GM23338 (cell line): ENCODE results near the gene SLC15A4. TPM values are rescaled to one million over a fixed set of nuclear protein-coding genes. Genes with fewer than 3 reads are reported as not detected.

Experiments
- ATAC-seq: fragments of 200-7000 bp; cut with Tn5 transposase; 3 replicates; pipeline ENCODE4 v1.9.1; 2020
- DNase-seq: peaks from one replicate; pipeline ENCODE4 v3.0.0-alpha.2; 2015; ENCODE audit warnings: low spot score
- H2AFZ ChIP-seq: fragments of 200-600 bp; sonication (generic); 2 replicates; pipeline ENCODE4 v1.8.0; 2016; ENCODE audit warnings: antibody characterized with exemption, mild to moderate bottlenecking, moderate library complexity
- H3F3A ChIP-seq: fragments of 200-600 bp; sonication (generic); replicated peaks from 2 replicates; pipeline ENCODE4 v1.8.0; 2017; ENCODE audit warnings: antibody characterized with exemption, mixed run types, low read depth
- H3K27ac ChIP-seq: fragments of 200-600 bp; sonication (generic); 2 replicates; pipeline ENCODE4 v1.6.1; 2016; ENCODE audit warnings: low read depth
- H3K27me3 ChIP-seq: fragments of 200-600 bp; sonication (generic); 2 replicates; pipeline ENCODE4 v1.8.0; 2016; ENCODE audit warnings: mild to moderate bottlenecking, mixed run types, moderate library complexity; ENCODE audit not compliant: insufficient read depth
- H3K36me3 ChIP-seq: fragments of 200-600 bp; sonication (generic); 2 replicates; pipeline ENCODE4 v1.8.0; 2016; ENCODE audit warnings: mild to moderate bottlenecking; ENCODE audit not compliant: insufficient read depth
- H3K4me1 ChIP-seq: fragments of 200-600 bp; sonication (generic); 2 replicates; pipeline ENCODE4 v1.8.0; 2016; ENCODE audit warnings: mild to moderate bottlenecking, moderate library complexity; ENCODE audit not compliant: insufficient read depth
- H3K4me2 ChIP-seq: fragments of 200-600 bp; sonication (generic); 2 replicates; pipeline ENCODE4 v1.7.1; 2017; ENCODE audit warnings: mixed run types
- H3K4me3 ChIP-seq: fragments of 200-600 bp; sonication (generic); 2 replicates; pipeline ENCODE4 v1.6.1; 2016; ENCODE audit warnings: mixed run types
- H3K79me2 ChIP-seq: fragments of 200-600 bp; sonication (generic); replicated peaks from 2 replicates; pipeline ENCODE4 v1.8.0; 2017; ENCODE audit warnings: mild to moderate bottlenecking; ENCODE audit not compliant: insufficient read depth
- H3K9me2 ChIP-seq: fragments of 200-600 bp; sonication (generic); 2 replicates; pipeline ENCODE4 v1.8.0; 2017; ENCODE audit not compliant: insufficient read depth
- H4K20me1 ChIP-seq: fragments of 200-600 bp; sonication (generic); replicated peaks from 2 replicates; pipeline ENCODE4 v1.8.0; 2017; ENCODE audit warnings: mild to moderate bottlenecking; ENCODE audit not compliant: insufficient read depth
- H3K27ac Mint-ChIP-seq: 2 replicates; pipeline ENCODE4 v1.8.0; 2020; ENCODE audit warnings: inconsistent platforms, mild to moderate bottlenecking, moderate library complexity, mixed read lengths
- H3K27me3 Mint-ChIP-seq: 3 replicates; pipeline ENCODE4 v1.8.0; 2022; ENCODE audit warnings: low read depth, mild to moderate bottlenecking, moderate library complexity, mixed read lengths, inconsistent platforms; ENCODE audit not compliant: insufficient read depth, poor library complexity
- H3K36me3 Mint-ChIP-seq: 3 replicates; pipeline ENCODE4 v1.8.0; 2021; ENCODE audit warnings: low read depth, mild to moderate bottlenecking, inconsistent platforms, moderate library complexity, mixed read lengths
- H3K4me1 Mint-ChIP-seq: 3 replicates; pipeline ENCODE4 v1.8.0; 2020; ENCODE audit warnings: mild to moderate bottlenecking, inconsistent platforms, mixed read lengths
- H3K4me3 Mint-ChIP-seq: 3 replicates; pipeline ENCODE4 v1.8.0; 2021; ENCODE audit warnings: moderate library complexity, mild to moderate bottlenecking, inconsistent platforms, mixed read lengths
- H3K9me3 Mint-ChIP-seq: 3 replicates; pipeline ENCODE4 v1.8.0; 2020; ENCODE audit warnings: moderate library complexity, mild to moderate bottlenecking, inconsistent platforms, mixed read lengths
- CREB1 ChIP-seq: fragments of 250-450 bp; sonication (Bioruptor Pico); IDR thresholded peaks from 2 replicates; pipeline ENCODE4 v1.5.0; 2020; ENCODE audit warnings: low read depth, mild to moderate bottlenecking, moderate library complexity
- EZH2 ChIP-seq: fragments of 200-600 bp; sonication (generic); IDR thresholded peaks from one replicate; pipeline ENCODE4 v1.8.0; 2017; ENCODE audit warnings: antibody characterized with exemption, mild to moderate bottlenecking, low read depth; ENCODE audit not compliant: unreplicated experiment
- EZH2phosphoT487 ChIP-seq: fragments of 200-600 bp; sonication (generic); IDR thresholded peaks from one replicate; pipeline ENCODE4 v1.8.1; 2018; ENCODE audit warnings: antibody characterized with exemption; ENCODE audit not compliant: unreplicated experiment
- JUNB ChIP-seq: IDR thresholded peaks from one replicate; pipeline ENCODE4 v1.6.1; 2016; ENCODE audit warnings: antibody characterized with exemption; ENCODE audit not compliant: unreplicated experiment
- NANOG ChIP-seq: IDR thresholded peaks from 2 replicates; pipeline ENCODE4 v1.6.1; 2016; ENCODE audit warnings: antibody characterized with exemption, borderline replicate concordance
- POLR2AphosphoS5 ChIP-seq: IDR thresholded peaks from 2 replicates; pipeline ENCODE4 v1.6.1; 2016; ENCODE audit warnings: antibody characterized with exemption, low read depth
- STAT1 ChIP-seq: IDR thresholded peaks from one replicate; pipeline ENCODE4 v1.6.1; 2016; ENCODE audit warnings: antibody characterized with exemption; ENCODE audit not compliant: unreplicated experiment
- ZNF114 ChIP-seq: fragments of 250-450 bp; sonication (Bioruptor Pico); IDR thresholded peaks from 2 replicates; pipeline ENCODE4 v1.5.0; 2020; ENCODE audit warnings: mild to moderate bottlenecking, moderate library complexity
- ZNF331 ChIP-seq: fragments of 250-450 bp; sonication (Bioruptor Pico); IDR thresholded peaks from 2 replicates; pipeline ENCODE4 v1.5.0; 2020; ENCODE audit warnings: low read depth, mild to moderate bottlenecking, moderate library complexity
- polyA plus RNA-seq: library from polyadenylated mRNA; unstranded; fragments of >200 nt; fragmentation: Nextera tagmentation; extraction: Ambion mirVana; gene quantifications from 2 replicates; pipeline ENCODE4 v1.2.1, GENCODE V29; 2016
- total RNA-seq: library from RNA; depleted of rRNA; stranded (reverse); fragments of >200 nt; shearing (Covaris generic); gene quantifications from 2 replicates; pipeline ENCODE4 v1.2.3, GENCODE V29; 2014
- TF ChIP-seq, protein P1 (sequence below): fragments of 250-450 bp; sonication (Bioruptor Pico); IDR thresholded peaks from 2 replicates; pipeline ENCODE4 v1.5.0; 2020; ENCODE audit warnings: mild to moderate bottlenecking, moderate library complexity
- TF ChIP-seq, protein P2 (sequence below): IDR thresholded peaks from 2 replicates; pipeline ENCODE4 v1.6.1; 2016; ENCODE audit warnings: antibody characterized with exemption
- TF ChIP-seq, protein P3 (sequence below), 2 experiments: fragments of 200-600 bp in 1 of 2; sonication (generic) in 1 of 2; conservative IDR thresholded peaks; 2 replicates each; pipeline versions ENCODE4 v1.5.1 to v1.6.1; 2016 to 2017; ENCODE audit warnings: antibody characterized with exemption in 2 of 2, low read depth in 2 of 2, mild to moderate bottlenecking in 2 of 2, moderate library complexity in 1 of 2
- TF ChIP-seq, protein P4 (sequence below): IDR thresholded peaks from one replicate; pipeline ENCODE4 v1.6.1; 2018; ENCODE audit warnings: antibody characterized with exemption; ENCODE audit not compliant: unreplicated experiment

The SLC15A4 gene
- total and polyA plus RNA-seq, 2 experiments from 2014 or later = 7.7 to 30.3 TPM

DNA sequence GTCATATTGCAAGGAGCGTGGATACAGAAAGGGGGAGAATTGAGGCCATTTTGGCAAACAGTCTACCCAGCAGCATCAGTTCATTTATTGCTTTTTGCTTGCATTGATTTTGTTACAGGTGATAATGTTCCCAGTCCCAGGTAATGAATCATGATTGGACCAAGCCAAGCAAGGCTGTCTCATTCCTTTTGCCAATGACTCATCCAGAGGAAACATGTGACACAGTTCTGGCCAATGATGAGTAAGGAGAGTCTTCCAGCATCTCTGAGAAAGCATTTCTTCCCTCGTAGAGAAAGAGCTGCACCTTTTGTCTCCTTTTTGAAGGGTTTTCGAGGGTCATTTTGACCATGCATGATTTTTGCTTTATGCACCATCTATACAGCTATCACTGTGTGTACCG is 68.2 kb downstream of the SLC15A4 start:
- DNase-seq (no peak), ATAC-seq (no peak)
- Histone ChIP-seq H3F3A (no peaks in the 10 kb centered on the region), H3K36me3 (no peaks in the 10 kb centered on the region), H3K4me2 (no peak overlapping the region), H3K4me1 (no peaks in the 10 kb centered on the region), H3K27me3 (no peaks in the 10 kb centered on the region), H3K9me2 (no peaks in the 10 kb centered on the region), H3K79me2 (no peaks in the 10 kb centered on the region), H3K4me3 (no peak overlapping the region), H4K20me1 (no peaks in the 10 kb centered on the region), H2AFZ (no peak overlapping the region), H3K27ac (no peak overlapping the region)
- Mint-ChIP-seq H3K27ac (no peak overlapping the region), H3K36me3 (peaks cover 35% of the 10 kb centered on the region), H3K27me3 (no peaks in the 10 kb centered on the region), H3K4me1 (no peaks in the 10 kb centered on the region), H3K9me3 (peaks cover 90% of the 10 kb centered on the region), H3K4me3 (no peak overlapping the region)
- TF ChIP-seq STAT1 (no peak), EZH2 (no peak), POLR2AphosphoS5 (no peak), JUNB (no peak), EZH2phosphoT487 (no peak), CREB1 (CRISPR knock-in tag) (no peak), NANOG (no peak), ZNF114 (CRISPR knock-in tag) (no peak), ZNF331 (CRISPR knock-in tag) (no peak)
- TF ChIP-seq, protein P1, sequence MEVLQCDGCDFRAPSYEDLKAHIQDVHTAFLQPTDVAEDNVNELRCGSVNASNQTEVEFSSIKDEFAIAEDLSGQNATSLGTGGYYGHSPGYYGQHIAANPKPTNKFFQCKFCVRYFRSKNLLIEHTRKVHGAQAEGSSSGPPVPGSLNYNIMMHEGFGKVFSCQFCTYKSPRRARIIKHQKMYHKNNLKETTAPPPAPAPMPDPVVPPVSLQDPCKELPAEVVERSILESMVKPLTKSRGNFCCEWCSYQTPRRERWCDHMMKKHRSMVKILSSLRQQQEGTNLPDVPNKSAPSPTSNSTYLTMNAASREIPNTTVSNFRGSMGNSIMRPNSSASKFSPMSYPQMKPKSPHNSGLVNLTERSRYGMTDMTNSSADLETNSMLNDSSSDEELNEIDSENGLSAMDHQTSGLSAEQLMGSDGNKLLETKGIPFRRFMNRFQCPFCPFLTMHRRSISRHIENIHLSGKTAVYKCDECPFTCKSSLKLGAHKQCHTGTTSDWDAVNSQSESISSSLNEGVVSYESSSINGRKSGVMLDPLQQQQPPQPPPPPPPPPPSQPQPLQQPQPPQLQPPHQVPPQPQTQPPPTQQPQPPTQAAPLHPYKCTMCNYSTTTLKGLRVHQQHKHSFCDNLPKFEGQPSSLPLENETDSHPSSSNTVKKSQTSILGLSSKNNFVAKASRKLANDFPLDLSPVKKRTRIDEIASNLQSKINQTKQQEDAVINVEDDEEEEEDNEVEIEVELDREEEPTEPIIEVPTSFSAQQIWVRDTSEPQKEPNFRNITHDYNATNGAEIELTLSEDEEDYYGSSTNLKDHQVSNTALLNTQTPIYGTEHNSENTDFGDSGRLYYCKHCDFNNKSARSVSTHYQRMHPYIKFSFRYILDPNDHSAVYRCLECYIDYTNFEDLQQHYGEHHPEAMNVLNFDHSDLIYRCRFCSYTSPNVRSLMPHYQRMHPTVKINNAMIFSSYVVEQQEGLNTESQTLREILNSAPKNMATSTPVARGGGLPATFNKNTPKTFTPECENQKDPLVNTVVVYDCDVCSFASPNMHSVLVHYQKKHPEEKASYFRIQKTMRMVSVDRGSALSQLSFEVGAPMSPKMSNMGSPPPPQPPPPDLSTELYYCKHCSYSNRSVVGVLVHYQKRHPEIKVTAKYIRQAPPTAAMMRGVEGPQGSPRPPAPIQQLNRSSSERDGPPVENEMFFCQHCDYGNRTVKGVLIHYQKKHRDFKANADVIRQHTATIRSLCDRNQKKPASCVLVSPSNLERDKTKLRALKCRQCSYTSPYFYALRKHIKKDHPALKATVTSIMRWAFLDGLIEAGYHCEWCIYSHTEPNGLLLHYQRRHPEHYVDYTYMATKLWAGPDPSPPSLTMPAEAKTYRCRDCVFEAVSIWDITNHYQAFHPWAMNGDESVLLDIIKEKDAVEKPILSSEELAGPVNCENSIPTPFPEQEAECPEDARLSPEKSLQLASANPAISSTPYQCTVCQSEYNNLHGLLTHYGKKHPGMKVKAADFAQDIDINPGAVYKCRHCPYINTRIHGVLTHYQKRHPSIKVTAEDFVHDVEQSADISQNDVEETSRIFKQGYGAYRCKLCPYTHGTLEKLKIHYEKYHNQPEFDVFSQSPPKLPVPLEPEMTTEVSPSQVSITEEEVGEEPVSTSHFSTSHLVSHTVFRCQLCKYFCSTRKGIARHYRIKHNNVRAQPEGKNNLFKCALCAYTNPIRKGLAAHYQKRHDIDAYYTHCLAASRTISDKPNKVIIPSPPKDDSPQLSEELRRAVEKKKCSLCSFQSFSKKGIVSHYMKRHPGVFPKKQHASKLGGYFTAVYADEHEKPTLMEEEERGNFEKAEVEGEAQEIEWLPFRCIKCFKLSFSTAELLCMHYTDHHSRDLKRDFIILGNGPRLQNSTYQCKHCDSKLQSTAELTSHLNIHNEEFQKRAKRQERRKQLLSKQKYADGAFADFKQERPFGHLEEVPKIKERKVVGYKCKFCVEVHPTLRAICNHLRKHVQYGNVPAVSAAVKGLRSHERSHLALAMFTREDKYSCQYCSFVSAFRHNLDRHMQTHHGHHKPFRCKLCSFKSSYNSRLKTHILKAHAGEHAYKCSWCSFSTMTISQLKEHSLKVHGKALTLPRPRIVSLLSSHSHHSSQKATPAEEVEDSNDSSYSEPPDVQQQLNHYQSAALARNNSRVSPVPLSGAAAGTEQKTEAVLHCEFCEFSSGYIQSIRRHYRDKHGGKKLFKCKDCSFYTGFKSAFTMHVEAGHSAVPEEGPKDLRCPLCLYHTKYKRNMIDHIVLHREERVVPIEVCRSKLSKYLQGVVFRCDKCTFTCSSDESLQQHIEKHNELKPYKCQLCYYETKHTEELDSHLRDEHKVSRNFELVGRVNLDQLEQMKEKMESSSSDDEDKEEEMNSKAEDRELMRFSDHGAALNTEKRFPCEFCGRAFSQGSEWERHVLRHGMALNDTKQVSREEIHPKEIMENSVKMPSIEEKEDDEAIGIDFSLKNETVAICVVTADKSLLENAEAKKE (CRISPR knock-in tag) = no peak
- TF ChIP-seq, protein P2, sequence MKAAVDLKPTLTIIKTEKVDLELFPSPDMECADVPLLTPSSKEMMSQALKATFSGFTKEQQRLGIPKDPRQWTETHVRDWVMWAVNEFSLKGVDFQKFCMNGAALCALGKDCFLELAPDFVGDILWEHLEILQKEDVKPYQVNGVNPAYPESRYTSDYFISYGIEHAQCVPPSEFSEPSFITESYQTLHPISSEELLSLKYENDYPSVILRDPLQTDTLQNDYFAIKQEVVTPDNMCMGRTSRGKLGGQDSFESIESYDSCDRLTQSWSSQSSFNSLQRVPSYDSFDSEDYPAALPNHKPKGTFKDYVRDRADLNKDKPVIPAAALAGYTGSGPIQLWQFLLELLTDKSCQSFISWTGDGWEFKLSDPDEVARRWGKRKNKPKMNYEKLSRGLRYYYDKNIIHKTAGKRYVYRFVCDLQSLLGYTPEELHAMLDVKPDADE = no peak
- TF ChIP-seq, protein P3, sequence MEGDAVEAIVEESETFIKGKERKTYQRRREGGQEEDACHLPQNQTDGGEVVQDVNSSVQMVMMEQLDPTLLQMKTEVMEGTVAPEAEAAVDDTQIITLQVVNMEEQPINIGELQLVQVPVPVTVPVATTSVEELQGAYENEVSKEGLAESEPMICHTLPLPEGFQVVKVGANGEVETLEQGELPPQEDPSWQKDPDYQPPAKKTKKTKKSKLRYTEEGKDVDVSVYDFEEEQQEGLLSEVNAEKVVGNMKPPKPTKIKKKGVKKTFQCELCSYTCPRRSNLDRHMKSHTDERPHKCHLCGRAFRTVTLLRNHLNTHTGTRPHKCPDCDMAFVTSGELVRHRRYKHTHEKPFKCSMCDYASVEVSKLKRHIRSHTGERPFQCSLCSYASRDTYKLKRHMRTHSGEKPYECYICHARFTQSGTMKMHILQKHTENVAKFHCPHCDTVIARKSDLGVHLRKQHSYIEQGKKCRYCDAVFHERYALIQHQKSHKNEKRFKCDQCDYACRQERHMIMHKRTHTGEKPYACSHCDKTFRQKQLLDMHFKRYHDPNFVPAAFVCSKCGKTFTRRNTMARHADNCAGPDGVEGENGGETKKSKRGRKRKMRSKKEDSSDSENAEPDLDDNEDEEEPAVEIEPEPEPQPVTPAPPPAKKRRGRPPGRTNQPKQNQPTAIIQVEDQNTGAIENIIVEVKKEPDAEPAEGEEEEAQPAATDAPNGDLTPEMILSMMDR (conservative IDR thresholded peaks at IDR 0.05; ENCODE audit: low read depth in 2 of 2) = no peak
- TF ChIP-seq, protein P4, sequence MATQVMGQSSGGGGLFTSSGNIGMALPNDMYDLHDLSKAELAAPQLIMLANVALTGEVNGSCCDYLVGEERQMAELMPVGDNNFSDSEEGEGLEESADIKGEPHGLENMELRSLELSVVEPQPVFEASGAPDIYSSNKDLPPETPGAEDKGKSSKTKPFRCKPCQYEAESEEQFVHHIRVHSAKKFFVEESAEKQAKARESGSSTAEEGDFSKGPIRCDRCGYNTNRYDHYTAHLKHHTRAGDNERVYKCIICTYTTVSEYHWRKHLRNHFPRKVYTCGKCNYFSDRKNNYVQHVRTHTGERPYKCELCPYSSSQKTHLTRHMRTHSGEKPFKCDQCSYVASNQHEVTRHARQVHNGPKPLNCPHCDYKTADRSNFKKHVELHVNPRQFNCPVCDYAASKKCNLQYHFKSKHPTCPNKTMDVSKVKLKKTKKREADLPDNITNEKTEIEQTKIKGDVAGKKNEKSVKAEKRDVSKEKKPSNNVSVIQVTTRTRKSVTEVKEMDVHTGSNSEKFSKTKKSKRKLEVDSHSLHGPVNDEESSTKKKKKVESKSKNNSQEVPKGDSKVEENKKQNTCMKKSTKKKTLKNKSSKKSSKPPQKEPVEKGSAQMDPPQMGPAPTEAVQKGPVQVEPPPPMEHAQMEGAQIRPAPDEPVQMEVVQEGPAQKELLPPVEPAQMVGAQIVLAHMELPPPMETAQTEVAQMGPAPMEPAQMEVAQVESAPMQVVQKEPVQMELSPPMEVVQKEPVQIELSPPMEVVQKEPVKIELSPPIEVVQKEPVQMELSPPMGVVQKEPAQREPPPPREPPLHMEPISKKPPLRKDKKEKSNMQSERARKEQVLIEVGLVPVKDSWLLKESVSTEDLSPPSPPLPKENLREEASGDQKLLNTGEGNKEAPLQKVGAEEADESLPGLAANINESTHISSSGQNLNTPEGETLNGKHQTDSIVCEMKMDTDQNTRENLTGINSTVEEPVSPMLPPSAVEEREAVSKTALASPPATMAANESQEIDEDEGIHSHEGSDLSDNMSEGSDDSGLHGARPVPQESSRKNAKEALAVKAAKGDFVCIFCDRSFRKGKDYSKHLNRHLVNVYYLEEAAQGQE = no peak
